ENCODE results near the gene LAMTOR1. TPM values are rescaled to one million over a fixed set of nuclear protein-coding genes. Genes with fewer than 3 reads are reported as not detected.
A peak's percentile ranks its signal among the peaks of the same experiment; 100 is the strongest.

The LAMTOR1 gene
- total RNA-seq, 1 experiment from 2014 or later: 160 TPM

- Histone ChIP-seq H3K36me3 (ENCODE audit: low read depth, low read length) (peaks cover 25% of the 10 kb centered on the region; the same call in 1 of the 2 replicates), H3K27me3 (ENCODE audit: low read length) (no peaks in the 10 kb centered on the region), H3K4me2 (ENCODE audit: low read length) (0 out of 2 replicates have a peak overlapping the region, but pooled peaks have one; percentile 92)
Measured at GRCh38 chr11:72100462-72100861, 2.6 kb downstream of the LAMTOR1 start.

GRCh38 chr11:72100009-72100408 lies 3.1 kb downstream of the LAMTOR1 start:
- ChIA-PET POLR2A (ENCODE audit: unreplicated experiment) (no interaction called here), CTCF (no interaction called here)
- Histone ChIP-seq H3K9ac (ENCODE audit: low read length) (no peak overlapping the region), H3K27me3 (ENCODE audit: low read length) (no peaks in the 10 kb centered on the region), H3K9me3 (ENCODE audit: low read length) (no peaks in the 10 kb centered on the region), H3K4me3 (ENCODE audit: low read length) (no peak overlapping the region), H3K4me1 (ENCODE audit: insufficient read depth, low read length) (peaks cover 18% of the 10 kb centered on the region), H4K20me1 (ENCODE audit: low read length) (no peaks in the 10 kb centered on the region), H3K9me2 (replicated peaks; ENCODE audit: low read length) (no peaks in the 10 kb centered on the region), H3F3A (ENCODE audit: low read length, unreplicated experiment) (no peaks in the 10 kb centered on the region), H3K4me2 (ENCODE audit: low read length) (no peak overlapping the region), H2AFZ (ENCODE audit: low read length) (no peak overlapping the region), H3K27ac (ENCODE audit: low read length) (no peak overlapping the region), H3K79me2 (ENCODE audit: low read length) (peaks cover 31% of the 10 kb centered on the region), H3K36me3 (ENCODE audit: low read depth, low read length) (peaks cover 25% of the 10 kb centered on the region; the same call in 1 of the 2 replicates)
- no TSS peak for BruUV-seq (replicated peaks)
- TF ChIP-seq EZH2phosphoT487 (IDR thresholded peaks at IDR 0.05; ENCODE audit: borderline replicate concordance, low read length) (no peak), EZH2 (IDR thresholded peaks at IDR 0.05; ENCODE audit: low read length, unreplicated experiment) (no peak), CTCF (conservative IDR thresholded peaks at IDR 0.05; ENCODE audit: low read depth, low read length) (no peak)
- no peak for ATAC-seq
- DNase-seq: no peak
- intact Hi-C loops (cut with micrococcal nuclease): loop anchor here (5.0 kb wide), 1 partner anchor 82 kb away; no protein-coding TSS in a partner anchor

More at GRCh38 chr11:72100462-72100861, 2.6 kb downstream of the LAMTOR1 start:
- no peak overlapping the region for H3K4me3 ChIP-seq (ENCODE audit: low read length)
- BruUV-seq (replicated peaks): no TSS peak
- no peak overlapping the region for H3K9ac ChIP-seq (ENCODE audit: low read length)
- ChIA-PET CTCF (no interaction called here), POLR2A (ENCODE audit: unreplicated experiment) (no interaction called here)
- TF ChIP-seq EZH2 (IDR thresholded peaks at IDR 0.05; ENCODE audit: low read length, unreplicated experiment) (no peak), EZH2phosphoT487 (IDR thresholded peaks at IDR 0.05; ENCODE audit: borderline replicate concordance, low read length) (no peak), CTCF (conservative IDR thresholded peaks at IDR 0.05; ENCODE audit: low read depth, low read length) (no peak)
- peaks cover 31% of the 10 kb centered on the region for H3K79me2 ChIP-seq (ENCODE audit: low read length)
- intact Hi-C loops (cut with micrococcal nuclease): loop anchor here (5.0 kb wide), 1 partner anchor 82 kb away; no protein-coding TSS in a partner anchor
- no peaks in the 10 kb centered on the region for H3K9me2 ChIP-seq (replicated peaks; ENCODE audit: low read length)
- no peaks in the 10 kb centered on the region for H4K20me1 ChIP-seq (ENCODE audit: low read length)
- H3K4me1 ChIP-seq (ENCODE audit: insufficient read depth, low read length): peaks cover 18% of the 10 kb centered on the region
- no peak overlapping the region for H3K27ac ChIP-seq (ENCODE audit: low read length)
- DNase-seq: no peak
- H2AFZ ChIP-seq (ENCODE audit: low read length): no peak overlapping the region
- H3F3A ChIP-seq (ENCODE audit: low read length, unreplicated experiment): no peaks in the 10 kb centered on the region
- no peak for ATAC-seq
- H3K9me3 ChIP-seq (ENCODE audit: low read length): no peaks in the 10 kb centered on the region

- CTCF ChIA-PET: no interaction called here
- no peak overlapping the region for H3K4me3 ChIP-seq (ENCODE audit: low read length)
- H3K27me3 ChIP-seq (ENCODE audit: low read length): no peaks in the 10 kb centered on the region
- H3F3A ChIP-seq (ENCODE audit: low read length, unreplicated experiment): no peaks in the 10 kb centered on the region
- no peak for ATAC-seq
- no peak overlapping the region for H3K9ac ChIP-seq (ENCODE audit: low read length)
- intact Hi-C loops (cut with micrococcal nuclease): no loop called here
- H2AFZ ChIP-seq (ENCODE audit: low read length): no peak overlapping the region
- H3K4me2 ChIP-seq (ENCODE audit: low read length): no peak overlapping the region
- no peaks in the 10 kb centered on the region for H3K9me3 ChIP-seq (ENCODE audit: low read length)
- peaks cover 32% of the 10 kb centered on the region; the same call in 1 of the 2 replicates for H3K36me3 ChIP-seq (ENCODE audit: low read depth, low read length)
- DNase-seq: no peak
- POLR2A ChIA-PET (ENCODE audit: unreplicated experiment): no interaction called here
- no peaks in the 10 kb centered on the region for H3K9me2 ChIP-seq (replicated peaks; ENCODE audit: low read length)
- no peak overlapping the region for H3K27ac ChIP-seq (ENCODE audit: low read length)
- TF ChIP-seq CTCF (conservative IDR thresholded peaks at IDR 0.05; ENCODE audit: low read depth, low read length) (no peak), EZH2 (IDR thresholded peaks at IDR 0.05; ENCODE audit: low read length, unreplicated experiment) (no peak), EZH2phosphoT487 (IDR thresholded peaks at IDR 0.05; ENCODE audit: borderline replicate concordance, low read length) (no peak)
- H4K20me1 ChIP-seq (ENCODE audit: low read length): no peaks in the 10 kb centered on the region
- peaks cover 31% of the 10 kb centered on the region for H3K79me2 ChIP-seq (ENCODE audit: low read length)
- no TSS peak for BruUV-seq (replicated peaks)
- H3K4me1 ChIP-seq (ENCODE audit: insufficient read depth, low read length): peaks cover 16% of the 10 kb centered on the region
Measured at GRCh38 chr11:72098741-72099140, 4.4 kb downstream of the LAMTOR1 start.
